Measurements from ENCODE around the gene OSER1.

Gene OSER1

DNA sequence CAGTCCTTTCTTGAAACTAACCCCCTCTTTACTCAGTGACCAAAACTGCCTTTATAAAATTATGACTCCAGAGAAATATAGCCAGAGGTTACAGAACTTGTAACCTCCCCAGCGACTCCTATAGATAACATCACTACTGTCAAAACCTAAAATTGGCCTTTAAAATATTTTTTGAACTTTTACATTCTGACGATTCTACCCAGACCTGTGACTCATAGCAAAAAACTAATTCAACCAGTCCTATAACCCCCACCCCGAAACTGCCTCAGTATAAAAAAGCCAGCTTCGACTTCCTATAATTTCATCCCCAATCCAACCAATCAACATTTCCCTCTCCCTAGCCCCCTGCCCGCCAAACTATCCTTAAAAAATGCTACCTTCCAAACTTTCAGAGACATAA, 37.5 kb downstream of the OSER1 start:
- DNase-seq, result no peak

GRCh38 chr20:44172572-44172950, 38.0 kb downstream of the OSER1 start:
- DNase-seq, result no peak

DNA sequence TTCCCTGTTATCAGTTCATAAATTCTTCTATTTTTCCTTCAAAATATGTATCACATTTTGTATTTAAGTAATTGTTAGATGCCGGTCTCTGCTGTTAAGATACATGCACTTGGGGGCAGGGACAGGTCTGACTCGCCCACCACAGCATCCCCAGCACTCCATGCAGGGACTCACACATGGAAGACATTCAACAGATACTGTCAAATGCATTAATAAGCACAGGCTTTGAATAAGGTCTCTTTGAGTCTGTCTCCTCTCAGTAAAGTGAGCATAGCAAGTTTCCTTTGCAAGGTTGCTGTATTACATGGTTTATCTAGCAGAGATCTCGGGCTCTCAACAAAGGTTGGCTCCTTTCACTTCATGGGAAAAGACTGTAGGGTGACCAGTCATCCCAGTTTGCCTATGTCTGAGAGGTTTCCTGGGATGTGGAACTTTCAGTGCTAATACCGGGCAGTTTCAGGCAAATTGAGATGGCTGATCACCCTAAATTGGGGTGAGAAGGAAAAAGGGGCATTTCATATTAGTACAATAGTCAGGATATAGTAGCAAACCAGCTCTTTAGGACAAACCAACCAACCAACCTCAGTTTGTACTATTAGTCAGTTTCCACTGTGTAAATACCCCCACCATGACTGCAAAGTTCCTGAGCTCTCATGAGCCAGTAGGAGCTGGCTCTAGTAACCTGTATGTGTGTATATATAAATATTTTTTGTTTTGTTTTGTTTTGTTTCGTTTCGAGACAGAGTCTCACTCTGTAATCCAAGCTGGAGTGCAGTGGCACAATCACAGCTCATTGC, 38.6 kb downstream of the OSER1 start:
- no peak for DNase-seq

- DNase-seq, result no peak
Observed at GRCh38 chr20:44170816-44171410, 39.7 kb downstream of the OSER1 start.

GRCh38 chr20:44167736-44168135, 42.8 kb downstream of the OSER1 start:
- no peak for DNase-seq

DNA sequence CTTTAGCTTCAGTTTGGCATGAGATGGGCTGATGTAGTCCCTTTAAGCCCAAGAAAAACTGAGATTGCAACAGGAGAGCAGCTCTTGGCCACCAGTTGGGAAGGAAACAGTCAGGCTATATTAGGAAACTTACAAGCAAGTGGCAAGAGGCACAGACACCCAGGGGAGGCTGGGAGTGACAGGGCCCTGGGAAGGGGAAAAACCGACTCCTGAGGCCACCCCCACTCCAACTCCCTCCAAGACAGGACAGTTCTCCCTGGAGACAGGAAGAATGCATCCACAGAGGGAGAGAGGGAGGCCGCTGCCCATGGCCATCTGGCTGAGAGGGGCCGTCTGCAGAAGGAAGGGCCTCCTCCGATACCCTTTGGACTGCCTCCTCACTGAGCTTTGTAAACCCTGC, 44.1 kb downstream of the OSER1 start:
- no peak for DNase-seq

GRCh38 chr20:44166008-44166407, 44.6 kb downstream of the OSER1 start:
- DNase-seq, result no peak

DNA sequence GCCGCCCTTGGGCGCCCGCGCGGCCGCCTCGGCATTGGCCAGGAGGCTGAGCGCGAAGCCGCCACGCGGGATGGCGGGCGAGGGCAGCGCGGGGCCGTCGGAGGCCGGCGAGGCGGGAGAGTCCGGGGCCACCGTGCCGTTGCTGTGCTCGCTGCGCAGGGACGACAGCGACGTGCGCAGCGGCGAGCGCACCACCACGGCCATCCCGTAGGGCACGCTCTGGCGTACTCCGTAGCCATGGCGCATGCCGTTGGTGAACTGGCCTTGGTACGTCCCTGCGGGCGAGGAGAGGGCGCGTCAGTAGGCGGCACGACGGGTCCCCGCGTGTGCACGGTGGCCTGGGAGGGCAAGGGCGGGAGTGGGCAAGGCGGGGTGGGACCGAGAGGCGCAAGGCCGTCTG, 50.4 kb downstream of the OSER1 start:
- DNase-seq, result no peak

DNA sequence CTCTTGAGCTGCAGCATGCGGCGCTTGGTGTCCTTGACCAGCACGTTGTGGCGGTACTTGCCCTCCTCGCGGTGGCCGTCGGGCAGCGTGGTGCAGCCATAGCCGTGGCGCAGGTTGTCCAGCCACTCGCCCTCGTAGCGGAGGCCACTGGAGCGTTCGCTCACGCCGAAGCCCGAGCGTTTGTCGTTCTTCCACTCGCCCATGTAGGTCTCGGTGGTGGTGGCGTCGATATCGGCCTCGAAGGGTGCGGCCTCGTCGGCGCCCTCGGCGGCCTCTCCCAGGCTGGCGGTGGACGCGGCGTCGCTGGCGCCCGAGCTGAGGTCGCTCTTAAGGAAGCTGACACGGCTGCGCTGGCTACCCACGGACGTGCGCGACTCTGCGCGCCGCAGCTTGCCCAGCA, 50.9 kb downstream of the OSER1 start:
- no peak for DNase-seq

DNA sequence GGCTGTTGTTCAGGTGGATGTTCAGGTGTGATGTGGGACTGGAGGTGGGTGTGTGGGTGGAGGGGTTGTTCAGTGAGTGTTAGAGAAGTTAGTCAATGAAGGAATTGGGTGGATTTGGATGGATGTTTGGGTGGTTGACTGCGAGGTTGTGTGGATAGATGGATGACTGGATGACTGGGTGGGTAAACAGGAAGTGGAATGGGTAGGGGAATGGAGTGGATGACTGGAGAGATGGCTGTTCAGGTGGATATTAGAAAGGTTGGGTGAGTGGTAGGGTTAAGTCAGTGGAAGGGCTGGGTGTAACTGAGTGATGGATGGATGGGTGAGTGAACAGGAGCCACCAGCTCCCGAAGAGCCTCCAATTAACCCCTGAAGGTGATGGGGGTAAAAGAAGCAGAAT, 51.4 kb downstream of the OSER1 start:
- DNase-seq, result no peak

GRCh38 chr20:44157061-44157460, 53.5 kb downstream of the OSER1 start:
- DNase-seq, result no peak

DNA sequence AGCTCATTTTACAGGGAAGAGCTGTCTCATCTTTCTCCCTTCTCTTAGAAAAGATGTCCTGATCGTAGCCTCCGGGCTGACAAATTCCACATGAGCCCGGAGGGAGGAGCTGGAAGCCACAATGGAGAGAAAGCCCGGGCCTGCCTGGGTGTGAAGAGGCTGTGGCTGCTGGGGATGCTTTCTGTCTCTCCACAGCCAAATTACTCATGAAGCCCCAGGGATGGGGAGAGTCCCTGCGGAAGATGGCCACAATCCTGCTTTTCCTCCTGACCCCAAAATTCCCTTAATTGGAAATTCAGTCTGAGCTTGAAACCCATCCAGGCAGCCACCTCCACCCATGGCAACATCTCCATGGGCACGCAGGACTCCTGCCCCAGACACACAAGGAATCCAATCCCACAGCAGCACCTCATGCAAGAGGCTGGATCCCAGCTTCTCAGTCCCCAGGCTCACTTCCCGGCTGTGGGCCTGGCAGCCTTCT, 56.0 kb downstream of the OSER1 start:
- no peak for DNase-seq

DNA sequence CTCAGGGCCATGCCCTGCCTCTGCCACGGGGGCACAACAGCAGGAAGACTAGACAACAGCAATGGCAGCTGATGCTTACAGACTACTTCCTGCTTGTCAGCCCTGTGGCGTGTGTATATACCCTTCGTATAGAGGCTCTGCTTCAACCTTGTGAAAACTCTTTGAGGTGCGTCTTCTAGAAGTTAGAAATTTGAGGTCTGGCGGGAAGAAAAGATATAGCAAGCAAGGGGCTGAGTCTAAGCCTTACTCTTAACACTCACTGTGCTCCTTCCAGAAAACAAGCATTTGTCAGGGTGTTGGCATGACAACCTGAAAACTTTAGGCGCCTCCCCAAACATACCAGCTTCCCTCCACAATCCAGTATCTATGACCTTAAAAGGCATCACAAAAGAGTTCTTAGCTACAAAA, 56.9 kb downstream of the OSER1 start:
- DNase-seq, result peak; percentile 55

DNA sequence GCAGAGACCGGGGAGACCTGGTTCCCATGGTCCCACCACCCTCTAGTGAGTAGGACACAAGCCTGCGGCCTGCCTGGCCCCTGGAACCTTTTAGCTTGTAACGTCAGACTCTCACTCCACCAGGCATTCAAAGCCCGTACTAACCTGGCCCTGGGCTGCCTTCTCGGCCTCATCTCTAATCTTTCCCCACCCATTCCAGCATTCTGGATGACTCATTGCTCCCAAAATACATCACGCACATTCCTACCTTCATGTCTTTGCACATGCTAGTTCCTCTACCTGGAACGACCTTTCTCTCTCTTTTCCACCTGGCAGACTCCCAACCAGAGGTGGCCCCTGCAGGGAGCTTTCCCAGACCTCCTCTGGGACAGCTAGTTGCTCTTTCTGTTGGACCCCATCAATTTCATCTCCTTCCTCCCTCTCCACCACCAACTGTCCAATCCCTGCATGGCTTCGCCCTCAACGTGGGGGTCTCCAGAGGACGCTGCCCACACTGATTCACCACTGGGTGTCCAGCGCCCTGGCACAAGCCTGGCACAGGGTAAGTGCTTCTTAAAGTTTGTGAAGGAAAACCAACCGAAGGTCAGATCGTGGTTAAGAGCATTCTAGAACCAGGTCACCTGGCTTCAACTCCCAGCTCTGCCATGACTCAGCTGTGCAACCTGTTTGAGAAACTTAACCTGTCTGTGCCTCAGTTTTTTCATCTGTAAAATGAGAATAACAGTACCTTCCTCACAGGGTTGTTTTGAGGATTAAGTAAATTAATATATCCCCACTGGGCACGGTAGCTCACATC, 58.8 kb downstream of the OSER1 start:
- DNase-seq, result no peak

DNA sequence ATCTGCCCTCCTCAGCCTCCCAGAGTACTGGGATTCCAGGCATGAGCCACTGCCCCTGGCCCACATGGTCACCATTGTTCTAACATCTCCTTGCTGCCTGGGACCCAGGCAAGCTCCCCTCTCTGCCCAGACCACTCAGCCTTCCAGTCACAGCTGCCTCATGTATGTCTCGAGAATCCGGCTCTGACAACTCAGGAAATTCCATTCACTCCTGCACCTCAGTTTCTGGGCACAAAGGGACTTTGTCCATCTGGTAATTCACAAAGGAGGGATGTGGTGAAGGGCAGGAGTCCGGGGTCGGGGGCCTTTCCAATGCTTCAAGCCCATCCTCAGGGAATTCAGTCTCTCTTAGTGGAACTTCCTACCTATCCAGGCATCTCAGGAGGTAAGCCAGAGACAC, 64.3 kb downstream of the OSER1 start:
- no peak for DNase-seq

Measured in CD4-positive, alpha-beta T cell treated with Interleukin-15 for 1 hour (primary cell).